IMR-90 (cell line): ENCODE measurements around the gene CAMK2D. TPM values are rescaled to one million over a fixed set of nuclear protein-coding genes. Genes with fewer than 3 reads are reported as not detected.

Experiments used
- ATAC-seq: fragments of 200-7000 bp; cut with Tn5 transposase; 2 replicates; pipeline ENCODE4 v1.9.1; 2020; ENCODE audit warnings: low read depth, mild to moderate bottlenecking, moderate library complexity
- BruUV-seq: library from RNA; stranded (reverse); fragments of 400-500 nt; replicated peaks from 2 replicates; lab custom pipeline; 2021; lab: Mats Ljungman, UMichigan
- CTCF ChIA-PET: fragments of 300-600 bp; formaldehyde crosslinking; extraction: SDS; loops from one replicate; lab custom pipeline; 2021; ENCODE audit warnings: antibody characterized with exemption; lab: Yijun Ruan, JAX
- POLR2A ChIA-PET: fragments of 300-600 bp; sonication (Branson Sonifier 250); formaldehyde crosslinking; loops from one replicate; lab custom pipeline; 2022; ENCODE audit warnings: antibody characterized with exemption; ENCODE audit not compliant: unreplicated experiment; lab: Charles Lee
- DNase-seq: peaks from one replicate; pipeline ENCODE4 v3.0.0; 2013
- H2AFZ ChIP-seq: replicated peaks from 2 replicates; pipeline ENCODE3; 2013; ENCODE audit warnings: low read length, mild to moderate bottlenecking; ENCODE audit not compliant: poor library complexity
- H2AK5ac ChIP-seq: 2 replicates; pipeline ENCODE4 v1.6.1; 2013; ENCODE audit warnings: low read depth, low read length, inconsistent platforms
- H2AK9ac ChIP-seq: replicated peaks from 2 replicates; pipeline ENCODE3; 2013; ENCODE audit warnings: mild to moderate bottlenecking, low read depth, low read length, moderate library complexity; ENCODE audit not compliant: poor library complexity
- H2BK120ac ChIP-seq: 2 replicates; pipeline ENCODE4 v1.6.1; 2013; ENCODE audit warnings: low read depth, low read length, inconsistent platforms
- H2BK15ac ChIP-seq: 3 replicates; pipeline ENCODE4 v1.6.1; 2013; ENCODE audit warnings: low read depth, low read length, inconsistent platforms
- H2BK20ac ChIP-seq: 2 replicates; pipeline ENCODE4 v1.6.1; 2013; ENCODE audit warnings: low read depth, mild to moderate bottlenecking, inconsistent platforms, low read length, moderate library complexity
- H2BK5ac ChIP-seq: 2 replicates; pipeline ENCODE4 v1.6.1; 2013; ENCODE audit warnings: mild to moderate bottlenecking, low read depth, low read length, inconsistent platforms; ENCODE audit not compliant: poor library complexity, severe bottlenecking
- H3K14ac ChIP-seq: replicated peaks from 2 replicates; pipeline ENCODE4 v1.6.1; 2013; ENCODE audit warnings: low read depth, low read length, inconsistent platforms
- H3K18ac ChIP-seq: 2 replicates; pipeline ENCODE4 v1.6.1; 2013; ENCODE audit warnings: low read depth, low read length, control low read depth
- H3K23ac ChIP-seq: 2 replicates; pipeline ENCODE4 v1.6.1; 2013; ENCODE audit warnings: low read depth, low read length, inconsistent platforms
- H3K27ac ChIP-seq: 2 replicates; pipeline ENCODE4 v1.5.1; 2013; ENCODE audit warnings: mild to moderate bottlenecking, control low read depth, low read length; ENCODE audit not compliant: insufficient read depth
- H3K27me3 ChIP-seq: 2 replicates; pipeline ENCODE4 v1.6.1; 2013; ENCODE audit warnings: low read length; ENCODE audit not compliant: control insufficient read depth, insufficient read depth
- H3K36me3 ChIP-seq: 2 replicates; pipeline ENCODE4 v1.6.1; 2013; ENCODE audit warnings: low read length, mixed read lengths; ENCODE audit not compliant: control insufficient read depth, insufficient read depth
- H3K4ac ChIP-seq: 2 replicates; pipeline ENCODE4 v1.6.1; 2013; ENCODE audit warnings: low read depth, low read length, inconsistent platforms
- H3K4me1 ChIP-seq: 2 replicates; pipeline ENCODE4 v1.6.1; 2013; ENCODE audit warnings: low read length, mixed read lengths; ENCODE audit not compliant: control insufficient read depth, insufficient read depth
- H3K4me2 ChIP-seq: 2 replicates; pipeline ENCODE4 v1.6.1; 2013; ENCODE audit warnings: low read depth, mild to moderate bottlenecking, control low read depth, low read length, moderate library complexity
- H3K4me3 ChIP-seq: 2 replicates; pipeline ENCODE4 v1.5.1; 2013; ENCODE audit warnings: low read depth, mild to moderate bottlenecking, control low read depth, low read length, moderate library complexity; ENCODE audit not compliant: insufficient read depth
- H3K56ac ChIP-seq: 2 replicates; pipeline ENCODE4 v1.6.1; 2013; ENCODE audit warnings: low read length, inconsistent platforms; ENCODE audit not compliant: insufficient read depth; ENCODE audit errors: extremely low read depth
- H3K79me1 ChIP-seq, 2 experiments: 2 replicates each; pipeline ENCODE4 v1.6.1; 2013; ENCODE audit warnings: low read length in 2 of 2, inconsistent platforms in 1 of 2, low read depth in 1 of 2
- H3K9ac ChIP-seq: 2 replicates; pipeline ENCODE4 v1.6.1; 2013; ENCODE audit warnings: low read depth, low read length, control low read depth
- H3K9me1 ChIP-seq: 2 replicates; pipeline ENCODE4 v1.6.1; 2013; ENCODE audit warnings: low read length, inconsistent platforms; ENCODE audit not compliant: insufficient read depth
- H3K9me3 ChIP-seq: 2 replicates; pipeline ENCODE4 v1.6.1; 2013; ENCODE audit warnings: low read length; ENCODE audit not compliant: control insufficient read depth, insufficient read depth
- H4K20me1 ChIP-seq: 2 replicates; pipeline ENCODE4 v1.6.1; 2013; ENCODE audit warnings: low read length, inconsistent platforms; ENCODE audit not compliant: insufficient read depth
- H4K5ac ChIP-seq: 2 replicates; pipeline ENCODE4 v1.6.1; 2013; ENCODE audit warnings: mild to moderate bottlenecking, low read depth, low read length, control low read depth
- H4K8ac ChIP-seq, 2 experiments: 2 replicates each; pipeline ENCODE4 v1.6.1; 2013; ENCODE audit warnings: low read depth in 2 of 2, low read length in 2 of 2, control low read depth in 1 of 2, inconsistent platforms in 1 of 2
- H4K91ac ChIP-seq: 2 replicates; pipeline ENCODE4 v1.6.1; 2013; ENCODE audit warnings: low read depth, low read length, inconsistent platforms; ENCODE audit not compliant: insufficient read depth
- BHLHE40 ChIP-seq: fragments of 150-350 bp; IDR thresholded peaks from 2 replicates; pipeline ENCODE4 v1.6.1; 2016; ENCODE audit warnings: mild to moderate bottlenecking, low read depth, low read length
- CTCF ChIP-seq: conservative IDR thresholded peaks from 2 replicates; pipeline ENCODE4 v1.5.1; 2012; ENCODE audit warnings: mild to moderate bottlenecking, low read depth, low read length, improper control_type of control experiment
- ELK1 ChIP-seq: fragments of 150-350 bp; IDR thresholded peaks from 2 replicates; pipeline ENCODE4 v1.6.1; 2016; ENCODE audit warnings: low read depth, mild to moderate bottlenecking, low read length, moderate library complexity, borderline replicate concordance
- FOS ChIP-seq: fragments of 150-350 bp; IDR thresholded peaks from 2 replicates; pipeline ENCODE4 v1.6.1; 2016; ENCODE audit warnings: low read depth, low read length
- MAFK ChIP-seq: IDR thresholded peaks from 2 replicates; pipeline ENCODE4 v1.6.1; 2012; ENCODE audit warnings: low read depth, low read length, improper control_type of control experiment
- MAZ ChIP-seq: IDR thresholded peaks from 2 replicates; pipeline ENCODE4 v1.6.1; 2012; ENCODE audit warnings: low read depth, mild to moderate bottlenecking, low read length, improper control_type of control experiment, moderate library complexity, borderline replicate concordance
- NFE2L2 ChIP-seq: fragments of 150-350 bp; IDR thresholded peaks from 2 replicates; pipeline ENCODE4 v1.6.1; 2016; ENCODE audit warnings: low read depth, mild to moderate bottlenecking, low read length
- POLR2A ChIP-seq: IDR thresholded peaks from 2 replicates; pipeline ENCODE4 v1.6.1; 2012; ENCODE audit warnings: mild to moderate bottlenecking, low read depth, low read length
- RCOR1 ChIP-seq: IDR thresholded peaks from 2 replicates; pipeline ENCODE4 v1.6.1; 2012; ENCODE audit warnings: mild to moderate bottlenecking, low read length, improper control_type of control experiment; ENCODE audit not compliant: insufficient replicate concordance
- WGBS, 2 experiments: methylation state at CpG; one replicate each; pipeline versions ENCODE4 v1.1.5 to v1.1.7; 2013; ENCODE audit warnings: missing lambda C conversion rate in 2 of 2; ENCODE audit not compliant: insufficient read length in 1 of 2; ENCODE audit errors: extremely low coverage in 2 of 2; 5-methylcytosine and 5-hydroxymethylcytosine counted together
- dilution Hi-C: fragments of 300-500 bp; cut with HindIII; formaldehyde crosslinking; loops from one replicate; pipeline ENCODE4 v1.14.3; 2018; ENCODE audit warnings: low sequenced_read_pairs; ENCODE audit not compliant: unreplicated experiment
- in situ Hi-C: fragments of 300-500 bp; cut with MboI; formaldehyde crosslinking; loops from 3 replicates; pipeline ENCODE4 v1.14.3; 2019; ENCODE audit warnings: low sequenced_read_pairs, inconsistent platforms, mixed read lengths
- intact Hi-C: fragments of 100-400 bp; cut with micrococcal nuclease; formaldehyde crosslinking; loops from 2 replicates; pipeline ENCODE4 v1.10.0; 2022
- polyA plus RNA-seq, 3 experiments: library from polyadenylated mRNA; depleted of rRNA; stranded (reverse); fragments of >200 nt; gene quantifications; 2 replicates each; pipeline ENCODE4 v1.2.3, GENCODE V29; 2012; ENCODE audit warnings: low replicate concordance in 1 of 3
- total RNA-seq: library from RNA; depleted of rRNA; stranded (reverse); fragments of >200 nt; gene quantifications from 2 replicates; pipeline ENCODE4 v1.2.3, GENCODE V29; 2012
- TF ChIP-seq, protein P1 (sequence below): fragments of 150-350 bp; IDR thresholded peaks from 2 replicates; pipeline ENCODE4 v1.6.1; 2017; ENCODE audit warnings: mild to moderate bottlenecking, antibody characterized with exemption, low read length, low read depth

CAMK2D gene
- total and polyA plus RNA-seq, 2 of the 4 experiments (the other 2 are of a cell fraction): 44.6 to 156 TPM

GRCh38 chr4:113639326-113639725, 122.2 kb downstream of the CAMK2D start:
- dilution Hi-C loops (no loop called here), in situ Hi-C loops (no loop called here), intact Hi-C loops (no loop called here)
- H4K5ac ChIP-seq: no peak overlapping the region
- no peak overlapping the region; the same call in 1 of the 2 replicates for H2AK5ac ChIP-seq
- CTCF ChIA-PET: no interaction called here
- no peak overlapping the region for H3K4ac ChIP-seq
- H3K9ac ChIP-seq: no peak overlapping the region
- no peak overlapping the region for H3K4me2 ChIP-seq
- H3K9me1 ChIP-seq: peaks cover 10% of the 10 kb centered on the region
- H3K4me1 ChIP-seq: peaks cover 15% of the 10 kb centered on the region
- H3K4me3 ChIP-seq: no peak overlapping the region
- H2BK120ac ChIP-seq: no peak overlapping the region
- H2BK5ac ChIP-seq: no peak overlapping the region
- no peak overlapping the region for H3K23ac ChIP-seq
- POLR2A ChIA-PET: no interaction called here
- no TSS peak for BruUV-seq
- H4K20me1 ChIP-seq: peaks cover 37% of the 10 kb centered on the region; the same call in 1 of the 2 replicates
- H3K27ac ChIP-seq: no peak overlapping the region
- no peaks in the 10 kb centered on the region for H3K9me3 ChIP-seq
- H3K79me1 ChIP-seq: peaks cover 33 to 67% of the 10 kb centered on the region in 2 experiments
- no peak overlapping the region for H3K56ac ChIP-seq
- H4K8ac ChIP-seq: no peak overlapping the region
- no peak for TF ChIP-seq ELK1
- no peak for TF ChIP-seq FOS
- no peak for TF ChIP-seq CTCF
- no peak for TF ChIP-seq POLR2A
- TF ChIP-seq, protein P1, sequence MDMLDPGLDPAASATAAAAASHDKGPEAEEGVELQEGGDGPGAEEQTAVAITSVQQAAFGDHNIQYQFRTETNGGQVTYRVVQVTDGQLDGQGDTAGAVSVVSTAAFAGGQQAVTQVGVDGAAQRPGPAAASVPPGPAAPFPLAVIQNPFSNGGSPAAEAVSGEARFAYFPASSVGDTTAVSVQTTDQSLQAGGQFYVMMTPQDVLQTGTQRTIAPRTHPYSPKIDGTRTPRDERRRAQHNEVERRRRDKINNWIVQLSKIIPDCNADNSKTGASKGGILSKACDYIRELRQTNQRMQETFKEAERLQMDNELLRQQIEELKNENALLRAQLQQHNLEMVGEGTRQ: no peak
- TF ChIP-seq BHLHE40: no peak
- TF ChIP-seq RCOR1: no peak
- no peak for TF ChIP-seq NFE2L2
- no peak for TF ChIP-seq MAZ
- TF ChIP-seq MAFK: no peak
- no peak overlapping the region for H4K91ac ChIP-seq
- peak overlapping the region; percentile 23 for H2AK9ac ChIP-seq
- WGBS, 2 experiments: no CpG with 5 or more reads among the region's 2 CpGs
- no peak overlapping the region for H3K14ac ChIP-seq
- ATAC-seq: no peak
- H3K27me3 ChIP-seq: no peaks in the 10 kb centered on the region
- no peak overlapping the region for H2BK20ac ChIP-seq
- H2BK15ac ChIP-seq: no peak overlapping the region
- H3K36me3 ChIP-seq: no peaks in the 10 kb centered on the region
- H3K18ac ChIP-seq: no peak overlapping the region
- no peak overlapping the region for H2AFZ ChIP-seq
- no peak for DNase-seq
